Neuron (in vitro differentiated cells): ENCODE results near the gene TNN.

Source experiments
- H2AFZ ChIP-seq: one replicate; pipeline ENCODE4 v1.6.1; 2013; ENCODE audit warnings: low read depth, mild to moderate bottlenecking, inconsistent platforms, low read length, moderate library complexity
- H3K27me3 ChIP-seq: one replicate; pipeline ENCODE4 v1.6.1; 2013; ENCODE audit warnings: low read length; ENCODE audit not compliant: insufficient read depth
- H3K36me3 ChIP-seq: one replicate; pipeline ENCODE4 v1.6.1; 2013; ENCODE audit warnings: low read length; ENCODE audit not compliant: insufficient read depth
- H3K4me1 ChIP-seq: one replicate; pipeline ENCODE4 v1.6.1; 2013; ENCODE audit warnings: low read length; ENCODE audit not compliant: insufficient read depth
- H3K4me3 ChIP-seq: 2 replicates; pipeline ENCODE4 v1.5.1; 2013; ENCODE audit warnings: mild to moderate bottlenecking, low read length, moderate library complexity
- H3K9me3 ChIP-seq: one replicate; pipeline ENCODE4 v1.6.1; 2013; ENCODE audit warnings: low read length

The TNN gene

GRCh38 chr1:175183586-175183985 is 116.0 kb downstream of the TNN start:
- Histone ChIP-seq H3K27me3 (no peaks in the 10 kb centered on the region), H2AFZ (no peak overlapping the region), H3K4me1 (no peaks in the 10 kb centered on the region), H3K9me3 (no peaks in the 10 kb centered on the region), H3K36me3 (no peaks in the 10 kb centered on the region), H3K4me3 (no peak overlapping the region)

DNA sequence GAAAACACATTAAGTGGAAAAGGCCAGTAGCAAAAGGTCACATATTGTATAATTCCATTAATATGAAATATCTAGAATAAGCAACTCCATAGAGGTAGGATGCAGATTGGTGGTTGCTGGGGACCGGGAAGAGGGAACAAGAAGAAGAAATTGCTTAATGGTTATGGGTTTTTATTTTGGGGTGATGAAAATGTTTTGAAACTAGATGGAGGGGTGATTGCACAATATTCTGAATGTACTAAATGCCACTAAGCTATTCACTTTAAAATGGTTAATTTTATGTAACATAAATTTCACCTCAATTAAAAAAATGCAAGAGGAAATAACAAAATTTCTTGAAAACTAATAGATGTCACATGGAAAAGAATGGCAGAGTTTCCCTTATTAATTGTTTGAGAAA is 118.3 kb downstream of the TNN start:
- Histone ChIP-seq H2AFZ (no peak overlapping the region), H3K4me1 (no peaks in the 10 kb centered on the region), H3K9me3 (no peaks in the 10 kb centered on the region), H3K36me3 (no peaks in the 10 kb centered on the region), H3K27me3 (peaks cover 12% of the 10 kb centered on the region), H3K4me3 (no peak overlapping the region)

- H3K9me3 ChIP-seq, result no peaks in the 10 kb centered on the region
- H2AFZ ChIP-seq, result no peak overlapping the region
- peaks cover 19% of the 10 kb centered on the region for H3K27me3 ChIP-seq
- no peaks in the 10 kb centered on the region for H3K36me3 ChIP-seq
- no peak overlapping the region for H3K4me3 ChIP-seq
- no peaks in the 10 kb centered on the region for H3K4me1 ChIP-seq
These were observed 119.0 kb downstream of the TNN start for GRCh38 chr1:175186433-175187160.

DNA sequence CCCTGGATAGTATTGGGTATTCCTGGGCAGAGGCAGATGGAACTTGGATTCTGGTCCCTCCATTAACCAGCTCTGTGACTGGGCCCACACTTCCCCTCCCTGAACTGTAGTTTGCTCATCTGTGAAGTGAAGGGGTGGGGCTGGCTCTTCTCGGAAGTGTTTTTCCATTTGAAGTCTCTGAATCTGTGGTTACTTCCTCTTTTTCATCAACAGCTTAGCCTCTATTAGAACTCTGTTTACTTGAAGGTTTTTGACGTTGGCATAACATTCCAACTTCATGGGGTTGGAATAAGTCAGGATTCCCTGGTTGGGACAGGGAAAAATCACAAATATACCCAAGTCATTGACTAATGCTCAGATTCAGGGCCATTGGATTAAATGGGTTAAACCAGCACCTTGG is 121.3 kb downstream of the TNN start:
- no peak overlapping the region for H2AFZ ChIP-seq
- peaks cover 35% of the 10 kb centered on the region for H3K27me3 ChIP-seq
- no peaks in the 10 kb centered on the region for H3K36me3 ChIP-seq
- no peak overlapping the region for H3K4me3 ChIP-seq
- no peaks in the 10 kb centered on the region for H3K9me3 ChIP-seq
- peaks cover 10% of the 10 kb centered on the region for H3K4me1 ChIP-seq

- Histone ChIP-seq H2AFZ (no peak overlapping the region), H3K4me1 (peaks cover 10% of the 10 kb centered on the region), H3K27me3 (peaks cover 39% of the 10 kb centered on the region), H3K36me3 (no peaks in the 10 kb centered on the region), H3K9me3 (no peaks in the 10 kb centered on the region), H3K4me3 (no peak overlapping the region)
These were observed 124.0 kb downstream of the TNN start for GRCh38 chr1:175191659-175192058.

DNA sequence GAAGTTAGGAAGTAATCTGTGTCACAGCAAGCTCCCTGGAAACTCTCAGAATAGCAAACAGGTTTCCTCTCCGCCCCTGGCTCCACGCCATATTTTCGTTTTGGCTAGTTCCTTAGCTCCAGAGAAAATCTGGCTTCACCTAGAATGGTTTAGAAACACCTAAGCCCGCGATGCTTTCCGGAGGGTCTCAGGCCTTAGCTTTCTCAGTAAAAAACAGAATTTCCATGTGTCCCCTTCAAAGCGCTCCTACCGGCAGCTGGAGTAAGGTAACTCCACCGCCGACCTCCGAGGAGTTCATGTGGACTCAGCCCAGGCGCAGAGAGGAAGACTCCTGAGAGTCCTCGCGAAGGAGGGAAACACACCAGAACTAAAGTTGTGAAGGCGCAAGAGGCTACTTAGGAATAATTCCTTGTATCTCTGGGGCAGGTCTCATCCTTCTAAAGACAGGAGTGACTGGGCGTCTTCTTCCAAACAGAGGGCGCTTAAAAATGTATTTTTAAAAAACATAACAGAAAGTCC is 124.5 kb downstream of the TNN start:
- H3K9me3 ChIP-seq, result no peaks in the 10 kb centered on the region
- H3K4me3 ChIP-seq, result peak overlapping the region; percentile 45
- H2AFZ ChIP-seq, result no peak overlapping the region
- H3K4me1 ChIP-seq, result peaks cover 10% of the 10 kb centered on the region
- H3K27me3 ChIP-seq, result peaks cover 39% of the 10 kb centered on the region
- H3K36me3 ChIP-seq, result no peaks in the 10 kb centered on the region

DNA sequence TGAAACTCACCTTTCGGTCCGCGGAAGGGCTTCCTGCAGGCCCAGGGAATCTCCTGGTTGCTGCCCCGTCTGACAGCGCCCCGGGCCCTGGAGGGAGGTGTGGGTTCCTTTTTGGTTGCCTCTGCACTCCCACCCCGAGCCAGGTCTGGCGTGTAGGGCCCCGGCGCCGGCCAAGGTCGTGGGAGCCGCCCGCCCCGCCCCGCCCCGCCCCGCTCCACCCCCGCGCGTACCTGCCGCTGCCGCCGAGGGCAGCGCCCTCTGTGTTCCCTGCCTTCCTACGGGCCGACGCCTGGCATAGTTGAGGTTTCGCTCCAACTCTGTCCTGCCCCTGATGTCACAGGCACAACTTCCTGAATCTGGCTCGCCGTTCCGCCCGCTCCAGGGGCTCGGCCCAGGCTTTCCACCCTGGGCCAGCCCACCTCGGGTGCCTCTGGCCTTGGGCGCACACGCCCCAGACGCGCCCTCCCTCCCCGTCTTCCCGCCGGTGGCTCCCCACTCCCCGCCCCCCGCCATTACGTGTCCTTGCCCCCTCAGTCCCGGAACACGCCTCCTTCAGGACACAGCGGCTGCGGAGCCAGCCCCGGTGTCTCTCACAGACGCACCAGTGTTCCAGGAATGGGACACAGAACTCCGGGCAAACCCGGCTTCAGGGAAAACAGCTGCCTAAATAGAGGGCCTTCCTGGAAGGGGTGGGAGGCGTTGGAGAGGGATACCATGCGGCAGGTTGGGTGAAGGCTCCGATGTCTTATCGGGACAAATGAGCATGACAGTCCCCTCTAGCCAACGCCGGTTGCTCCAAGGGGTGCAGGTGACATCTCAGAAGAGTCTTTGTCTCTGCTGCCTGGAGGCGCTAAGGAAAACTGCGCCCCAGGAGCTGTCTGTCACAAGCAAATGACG is 125.2 kb downstream of the TNN start, which contains the start of gene KIAA0040:
Gene KIAA0040, minus strand, starts transcription at position 147 of the 897 bp plus-strand sequence. CDS start 31,763 bp downstream, outside the sequence.
- Histone ChIP-seq H3K27me3 (peaks cover 39% of the 10 kb centered on the region), H3K9me3 (no peaks in the 10 kb centered on the region), H3K4me3 (peak within 1 kb of the TSS; percentile 45), H3K36me3 (no peaks in the 10 kb centered on the region), H3K4me1 (peaks cover 10% of the 10 kb centered on the region), H2AFZ (peak within 1 kb of the TSS; percentile 44)

GRCh38 chr1:175193527-175193910 is 125.9 kb downstream of the TNN start:
- Histone ChIP-seq H3K4me3 (no peak overlapping the region), H3K4me1 (peaks cover 10% of the 10 kb centered on the region), H3K27me3 (peaks cover 39% of the 10 kb centered on the region), H3K9me3 (no peaks in the 10 kb centered on the region), H2AFZ (no peak overlapping the region), H3K36me3 (no peaks in the 10 kb centered on the region)

DNA sequence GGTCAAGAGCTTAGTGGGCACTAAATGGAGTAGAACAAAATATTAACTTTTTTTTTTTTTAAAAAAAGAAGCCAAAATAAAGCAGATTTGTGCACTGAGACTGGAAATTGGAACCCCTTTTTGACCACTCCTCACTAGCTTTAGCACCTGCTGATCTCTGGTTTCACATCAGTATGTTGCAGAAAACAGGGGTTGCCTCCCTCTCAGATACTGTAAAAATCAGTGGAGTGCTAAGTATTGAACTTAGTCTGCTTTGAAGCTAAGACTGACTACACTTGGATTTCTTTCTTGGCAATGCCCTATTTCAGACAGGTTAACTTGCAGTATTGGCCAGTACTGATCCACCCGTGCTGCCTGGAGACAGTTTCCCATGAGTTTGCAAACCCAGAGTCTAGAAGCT is 127.6 kb downstream of the TNN start:
- H3K27me3 ChIP-seq, result peaks cover 33% of the 10 kb centered on the region
- H3K4me1 ChIP-seq, result peaks cover 10% of the 10 kb centered on the region

DNA sequence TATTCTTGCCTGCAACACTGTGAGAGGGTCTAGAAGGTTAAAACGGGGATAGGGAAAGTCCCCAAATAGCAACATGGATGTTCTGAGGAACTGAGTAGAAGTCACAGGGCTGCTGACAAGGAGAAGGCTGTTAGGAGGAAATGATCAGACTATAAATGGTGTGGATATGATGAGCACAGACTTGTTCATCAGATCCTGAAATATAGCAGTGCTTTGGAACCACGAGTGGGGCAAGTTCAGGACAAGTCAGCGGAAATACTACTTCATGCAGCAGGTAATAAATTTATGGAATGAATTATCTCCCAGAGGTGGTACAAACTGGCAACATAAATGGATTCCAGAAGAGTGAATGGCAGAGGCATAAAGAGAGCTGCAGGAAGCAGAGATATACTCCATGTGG is 128.2 kb downstream of the TNN start:
- Histone ChIP-seq H2AFZ (no peak overlapping the region), H3K4me3 (no peak overlapping the region), H3K27me3 (peaks cover 28% of the 10 kb centered on the region), H3K4me1 (peaks cover 10% of the 10 kb centered on the region), H3K9me3 (no peaks in the 10 kb centered on the region), H3K36me3 (no peaks in the 10 kb centered on the region)

More for the DNA sequence above, 127.6 kb downstream of the TNN start:
- Histone ChIP-seq H3K36me3 (no peaks in the 10 kb centered on the region), H2AFZ (no peak overlapping the region), H3K9me3 (no peaks in the 10 kb centered on the region), H3K4me3 (no peak overlapping the region)

DNA sequence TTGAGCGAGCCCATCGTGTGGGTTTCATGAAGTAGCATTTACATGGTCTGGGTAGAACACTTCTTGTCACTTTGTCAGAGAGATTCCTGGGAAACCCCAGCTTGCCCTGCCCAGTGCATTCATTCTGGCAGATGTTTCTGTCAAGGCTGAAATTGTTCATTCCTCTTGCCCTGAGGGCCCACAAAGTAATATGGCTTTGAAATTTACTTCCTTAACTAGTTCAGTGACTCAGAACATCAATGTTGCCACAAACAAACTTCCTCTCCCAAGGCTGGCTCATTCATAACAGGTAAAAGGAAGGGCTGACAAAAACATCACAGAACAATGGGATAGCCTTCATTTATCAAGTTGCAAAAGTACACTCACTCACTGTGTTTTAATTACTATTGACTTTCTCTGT is 129.9 kb downstream of the TNN start:
- Histone ChIP-seq H3K36me3 (no peaks in the 10 kb centered on the region), H3K27me3 (peaks cover 12% of the 10 kb centered on the region), H3K9me3 (no peaks in the 10 kb centered on the region), H3K4me3 (no peak overlapping the region), H3K4me1 (peaks cover 5% of the 10 kb centered on the region), H2AFZ (no peak overlapping the region)
